Measurements from ENCODE around the gene POLA2. TPM values are rescaled to one million over a fixed set of nuclear protein-coding genes. Genes with fewer than 3 reads are reported as not detected.
A peak's percentile ranks its signal among the peaks of the same experiment; 100 is the strongest.

POLA2 gene
- total and polyA plus RNA-seq, 7 donors: 3.6 to 13.4 (median 4.9) TPM

GRCh38 chr11:65305501-65306268 lies 43.9 kb downstream of the POLA2 start:
- no peak for TF ChIP-seq CTCF (IDR thresholded peaks at IDR 0.05)
- TF ChIP-seq POLR2AphosphoS5 (IDR thresholded peaks at IDR 0.05): peak in 1 of 4 donors; percentile 66
- TF ChIP-seq EP300 (IDR thresholded peaks at IDR 0.05): peak in 1 of 4 donors; percentile 66
- peak; percentile 90 for DNase-seq
- 26 to 70% methylated on average over 17 of the region's 17 CpGs for WGBS, 2 donors
- Histone ChIP-seq H3K36me3 (no peaks in the 10 kb centered on the region), H3K27me3 (no peaks in the 10 kb centered on the region), H3K4me3 (no peak overlapping the region), H3K9me3 (no peaks in the 10 kb centered on the region), H3K27ac (peak overlapping the region; percentile 68 to 85 (median 77)), H3K4me1 (peaks cover 0 to 66% (median 61%) of the 10 kb centered on the region in 4 donors)
- intact Hi-C loops (cut with DNase I): no loop called here

- peak overlapping the region in 2 of 4 donors; percentile 83 to 85 for H3K27ac ChIP-seq
- peaks cover 0 to 64% (median 62%) of the 10 kb centered on the region in 4 donors for H3K4me1 ChIP-seq
- no peaks in the 10 kb centered on the region for H3K36me3 ChIP-seq
- TF ChIP-seq POLR2A (IDR thresholded peaks at IDR 0.05) (no peak), EP300 (IDR thresholded peaks at IDR 0.05) (no peak), POLR2AphosphoS5 (IDR thresholded peaks at IDR 0.05) (no peak), CTCF (IDR thresholded peaks at IDR 0.05) (no peak)
- intact Hi-C loops (cut with DNase I): no loop called here
- no peak overlapping the region for H3K4me3 ChIP-seq
- no peaks in the 10 kb centered on the region for H3K27me3 ChIP-seq
- DNase-seq: no peak
- H3K9me3 ChIP-seq: no peaks in the 10 kb centered on the region
- WGBS, 2 donors: 87 to 90% methylated on average over 6 of the region's 6 CpGs
Measured at GRCh38 chr11:65307298-65308229, 45.8 kb downstream of the POLA2 start.

GRCh38 chr11:65308281-65308891 lies 46.6 kb downstream of the POLA2 start:
- intact Hi-C loops (cut with DNase I): no loop called here
- H3K27me3 ChIP-seq: no peaks in the 10 kb centered on the region
- no peak overlapping the region for H3K4me3 ChIP-seq
- DNase-seq: no peak
- no peak for TF ChIP-seq POLR2A (IDR thresholded peaks at IDR 0.05)
- TF ChIP-seq EP300 (IDR thresholded peaks at IDR 0.05): no peak
- TF ChIP-seq CTCF (IDR thresholded peaks at IDR 0.05): no peak
- TF ChIP-seq POLR2AphosphoS5 (IDR thresholded peaks at IDR 0.05): no peak
- H3K36me3 ChIP-seq: no peaks in the 10 kb centered on the region
- H3K4me1 ChIP-seq: peaks cover 0 to 69% (median 65%) of the 10 kb centered on the region in 4 donors
- peak overlapping the region in 3 of 4 donors; percentile 27 to 51 (median 32) for H3K27ac ChIP-seq
- WGBS, 2 donors: 8 to 28% methylated on average over 7 of the region's 7 CpGs
- H3K9me3 ChIP-seq: no peaks in the 10 kb centered on the region

- H3K27me3 ChIP-seq: no peaks in the 10 kb centered on the region
- H3K36me3 ChIP-seq: no peaks in the 10 kb centered on the region
- peak overlapping the region in 2 of 4 donors; percentile 27 to 51 for H3K27ac ChIP-seq
- WGBS, 2 donors: 59 to 65% methylated on average over 5 of the region's 5 CpGs
- intact Hi-C loops (cut with DNase I): no loop called here
- no peak overlapping the region for H3K4me3 ChIP-seq
- no peaks in the 10 kb centered on the region for H3K9me3 ChIP-seq
- no peak for DNase-seq
- peaks cover 0 to 75% (median 71%) of the 10 kb centered on the region in 4 donors for H3K4me1 ChIP-seq
- TF ChIP-seq CTCF (IDR thresholded peaks at IDR 0.05): no peak
- TF ChIP-seq POLR2AphosphoS5 (IDR thresholded peaks at IDR 0.05): peak in 1 of 4 donors; percentile 16
Measured at GRCh38 chr11:65309006-65309405, 47.2 kb downstream of the POLA2 start.

All from sigmoid colon (tissue), 7 donors.